Measurements from ENCODE around the gene HRK. TPM values are rescaled to one million over a fixed set of nuclear protein-coding genes. Genes with fewer than 3 reads are reported as not detected.
A peak's percentile ranks its signal among the peaks of the same experiment; 100 is the strongest.

HRK gene
- total and polyA plus RNA-seq, 2 of the 13 experiments (the other 11 are each of a cell fraction or from before 2014, with no cell fraction given), result 0.02 TPM; not detected in 1

DNA sequence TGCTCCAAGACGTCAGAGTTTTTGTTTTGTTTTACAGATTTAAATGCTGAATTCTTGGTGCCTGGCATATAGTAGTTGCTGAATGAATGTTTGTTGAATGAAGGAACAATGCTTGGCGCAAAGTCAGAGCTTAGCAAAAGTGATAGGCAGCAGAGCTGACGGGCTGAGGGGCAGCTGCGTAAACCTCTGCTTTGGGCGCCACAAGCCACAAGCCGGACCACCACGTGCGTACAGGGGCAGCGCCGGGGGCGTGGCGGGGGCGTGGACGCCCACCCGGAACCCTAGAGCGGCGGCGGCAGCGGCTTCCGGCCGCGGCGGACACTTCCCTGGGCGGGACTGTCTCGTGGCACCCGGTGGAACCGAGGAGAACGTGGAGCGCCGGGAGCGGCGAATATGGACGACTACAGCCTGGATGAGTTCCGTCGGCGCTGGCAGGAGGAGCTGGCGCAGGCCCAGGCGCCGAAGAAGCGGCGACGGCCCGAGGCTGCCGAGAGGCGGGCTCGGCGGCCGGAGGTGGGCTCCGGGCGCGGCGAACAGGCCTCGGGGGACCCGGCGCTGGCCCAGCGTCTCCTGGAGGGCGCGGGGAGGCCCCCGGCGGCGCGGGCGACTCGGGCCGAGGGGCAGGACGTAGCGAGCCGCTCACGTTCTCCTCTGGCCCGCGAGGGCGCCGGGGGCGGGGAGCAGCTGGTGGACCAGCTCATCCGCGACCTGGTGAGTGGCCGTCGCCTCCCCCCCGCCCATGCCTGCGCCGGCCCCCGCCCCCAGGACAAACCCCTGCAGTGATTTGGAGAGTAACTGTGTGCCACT is 29.6 kb upstream of the HRK start, which contains the start of gene FBXW8 (continued):
- TF ChIP-seq NPAS2 (CRISPR knock-in tag; IDR thresholded peaks at IDR 0.05; ENCODE audit: borderline replicate concordance), result no peak
- peak; percentile 62 to 97; a peak in 2 of 4 replicates for TF ChIP-seq KLF16 (CRISPR knock-in tag; IDR thresholded peaks at IDR 0.05)
- TF ChIP-seq GABPB1 (CRISPR knock-in tag; IDR thresholded peaks at IDR 0.05), result peak; percentile 98
- peak; percentile 55; the same call in 1 of the 2 replicates for TF ChIP-seq MTF2 (CRISPR knock-in tag; IDR thresholded peaks at IDR 0.05; ENCODE audit: borderline replicate concordance)
- peak; percentile 73 for TF ChIP-seq ZNF607 (CRISPR knock-in tag; IDR thresholded peaks at IDR 0.05; ENCODE audit: borderline replicate concordance)
- TF ChIP-seq, protein P1, sequence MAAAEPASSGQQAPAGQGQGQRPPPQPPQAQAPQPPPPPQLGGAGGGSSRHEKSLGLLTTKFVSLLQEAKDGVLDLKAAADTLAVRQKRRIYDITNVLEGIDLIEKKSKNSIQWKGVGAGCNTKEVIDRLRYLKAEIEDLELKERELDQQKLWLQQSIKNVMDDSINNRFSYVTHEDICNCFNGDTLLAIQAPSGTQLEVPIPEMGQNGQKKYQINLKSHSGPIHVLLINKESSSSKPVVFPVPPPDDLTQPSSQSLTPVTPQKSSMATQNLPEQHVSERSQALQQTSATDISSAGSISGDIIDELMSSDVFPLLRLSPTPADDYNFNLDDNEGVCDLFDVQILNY (CRISPR knock-in tag; conservative IDR thresholded peaks at IDR 0.05), result peak; percentile 68; the same call in 1 of the 2 replicates
- TF ChIP-seq AKAP8 (CRISPR knock-in tag; IDR thresholded peaks at IDR 0.05), result peak; percentile 80
- peak; percentile 81; the same call in 1 of the 2 replicates for TF ChIP-seq ZNF558 (CRISPR knock-in tag; IDR thresholded peaks at IDR 0.05; ENCODE audit: borderline replicate concordance)
- peak; percentile 90 for TF ChIP-seq SP4 (CRISPR knock-in tag; IDR thresholded peaks at IDR 0.05)
- TF ChIP-seq, protein P2, sequence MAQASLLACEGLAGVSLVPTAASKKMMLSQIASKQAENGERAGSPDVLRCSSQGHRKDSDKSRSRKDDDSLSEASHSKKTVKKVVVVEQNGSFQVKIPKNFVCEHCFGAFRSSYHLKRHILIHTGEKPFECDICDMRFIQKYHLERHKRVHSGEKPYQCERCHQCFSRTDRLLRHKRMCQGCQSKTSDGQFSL (CRISPR knock-in tag; IDR thresholded peaks at IDR 0.05), result no peak
- TF ChIP-seq RARA (CRISPR knock-in tag; IDR thresholded peaks at IDR 0.05), result no peak
- TF ChIP-seq DRAP1 (CRISPR knock-in tag; IDR thresholded peaks at IDR 0.05), result peak; percentile 47; the same call in 1 of the 2 replicates
- peak; percentile 88; the same call in 1 of the 2 replicates for TF ChIP-seq CBFB (CRISPR knock-in tag; IDR thresholded peaks at IDR 0.05)
- TF ChIP-seq RFXAP (CRISPR knock-in tag; IDR thresholded peaks at IDR 0.05; ENCODE audit: borderline replicate concordance), result peak; percentile 74; the same call in 1 of the 2 replicates
- TF ChIP-seq, protein P3, sequence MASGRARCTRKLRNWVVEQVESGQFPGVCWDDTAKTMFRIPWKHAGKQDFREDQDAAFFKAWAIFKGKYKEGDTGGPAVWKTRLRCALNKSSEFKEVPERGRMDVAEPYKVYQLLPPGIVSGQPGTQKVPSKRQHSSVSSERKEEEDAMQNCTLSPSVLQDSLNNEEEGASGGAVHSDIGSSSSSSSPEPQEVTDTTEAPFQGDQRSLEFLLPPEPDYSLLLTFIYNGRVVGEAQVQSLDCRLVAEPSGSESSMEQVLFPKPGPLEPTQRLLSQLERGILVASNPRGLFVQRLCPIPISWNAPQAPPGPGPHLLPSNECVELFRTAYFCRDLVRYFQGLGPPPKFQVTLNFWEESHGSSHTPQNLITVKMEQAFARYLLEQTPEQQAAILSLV (CRISPR knock-in tag; IDR thresholded peaks at IDR 0.05; ENCODE audit: borderline replicate concordance), result peak; percentile 76
- peak; percentile 74; the same call in 1 of the 2 replicates for TF ChIP-seq ZNF256 (CRISPR knock-in tag; conservative IDR thresholded peaks at IDR 0.05)
- no peak for TF ChIP-seq ZNF75D (CRISPR knock-in tag; IDR thresholded peaks at IDR 0.05; ENCODE audit: borderline replicate concordance)
- peak; percentile 82 for TF ChIP-seq BRD4 (CRISPR knock-in tag; IDR thresholded peaks at IDR 0.05)
- no peak for TF ChIP-seq SRSF4 (IDR thresholded peaks at IDR 0.05; ENCODE audit: low read depth, low read length, poor library complexity, severe bottlenecking)
- TF ChIP-seq, protein P4, sequence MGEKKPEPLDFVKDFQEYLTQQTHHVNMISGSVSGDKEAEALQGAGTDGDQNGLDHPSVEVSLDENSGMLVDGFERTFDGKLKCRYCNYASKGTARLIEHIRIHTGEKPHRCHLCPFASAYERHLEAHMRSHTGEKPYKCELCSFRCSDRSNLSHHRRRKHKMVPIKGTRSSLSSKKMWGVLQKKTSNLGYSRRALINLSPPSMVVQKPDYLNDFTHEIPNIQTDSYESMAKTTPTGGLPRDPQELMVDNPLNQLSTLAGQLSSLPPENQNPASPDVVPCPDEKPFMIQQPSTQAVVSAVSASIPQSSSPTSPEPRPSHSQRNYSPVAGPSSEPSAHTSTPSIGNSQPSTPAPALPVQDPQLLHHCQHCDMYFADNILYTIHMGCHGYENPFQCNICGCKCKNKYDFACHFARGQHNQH (CRISPR knock-in tag; IDR thresholded peaks at IDR 0.05), result peak; percentile 62; the same call in 1 of the 2 replicates
- 0 out of 2 replicates have a peak, but pooled peaks have one; percentile 82 for TF ChIP-seq ZNF230 (CRISPR knock-in tag; IDR thresholded peaks at IDR 0.05)
- 0 out of 2 replicates have a peak, but pooled peaks have one; percentile 59 for TF ChIP-seq ZNF572 (CRISPR knock-in tag; IDR thresholded peaks at IDR 0.05)
- no peak for TF ChIP-seq SP1 (IDR thresholded peaks at IDR 0.05)
- peak; percentile 96 for TF ChIP-seq SP1 (CRISPR knock-in tag; IDR thresholded peaks at IDR 0.05)
- TF ChIP-seq MTF1 (CRISPR knock-in tag; IDR thresholded peaks at IDR 0.05), result peak; percentile 52; the same call in 1 of the 2 replicates
